Parathyroid adenoma (tissue), 2 donors: ENCODE data around the gene WNT10A.
"Not testable (repeated sequence)": the region's sequence is repeated elsewhere in the genome, so short reads cannot be mapped to it uniquely, and the experiment has no call there.

Source experiments
- H2AFZ ChIP-seq: fragments of 300-600 bp; sonication (generic); one replicate; pipeline ENCODE4 v1.7.0; 2017; ENCODE audit warnings: antibody characterized with exemption, mild to moderate bottlenecking
- H3K27ac ChIP-seq: fragments of 300-600 bp; sonication (generic); one replicate; pipeline ENCODE4 v1.7.0; 2017
- H3K27me3 ChIP-seq: fragments of 300-600 bp; sonication (generic); one replicate; pipeline ENCODE4 v1.7.0; 2017; ENCODE audit warnings: low read length; ENCODE audit not compliant: control insufficient read depth, insufficient read depth
- H3K36me3 ChIP-seq: fragments of 300-600 bp; sonication (generic); one replicate; pipeline ENCODE4 v1.7.0; 2017; ENCODE audit warnings: low read length; ENCODE audit not compliant: control insufficient read depth, insufficient read depth
- H3K4me1 ChIP-seq: fragments of 300-600 bp; sonication (generic); one replicate; pipeline ENCODE4 v1.7.0; 2017; ENCODE audit warnings: control low read depth
- H3K4me2 ChIP-seq: fragments of 300-600 bp; sonication (generic); one replicate; pipeline ENCODE4 v1.7.0; 2017; ENCODE audit warnings: low read length
- H3K4me3 ChIP-seq: fragments of 300-600 bp; sonication (generic); one replicate; pipeline ENCODE4 v1.7.0; 2017; ENCODE audit warnings: low read depth, low read length
- H3K79me2 ChIP-seq: fragments of 300-600 bp; sonication (generic); one replicate; pipeline ENCODE4 v1.7.0; 2017; ENCODE audit warnings: control low read depth
- H3K9ac ChIP-seq: fragments of 300-600 bp; sonication (generic); one replicate; pipeline ENCODE4 v1.7.0; 2017; ENCODE audit warnings: mild to moderate bottlenecking
- H3K9me3 ChIP-seq: fragments of 300-600 bp; sonication (generic); one replicate; pipeline ENCODE4 v1.7.0; 2017; ENCODE audit warnings: low read length; ENCODE audit not compliant: control insufficient read depth
- CTCF ChIP-seq: fragments of 300-600 bp; sonication (generic); IDR thresholded peaks from one replicate; pipeline ENCODE4 v1.7.0; 2017; ENCODE audit warnings: antibody characterized with exemption, mild to moderate bottlenecking
- donor health status: primary hyperparathyroidism.

The WNT10A gene

GRCh38 chr2:218925434-218925833 lies 44.8 kb downstream of the WNT10A start:
- Histone ChIP-seq H3K4me2 (no peak overlapping the region), H3K9ac (no peak overlapping the region), H2AFZ (no peak overlapping the region), H3K4me3 (no peak overlapping the region), H3K36me3 (no peaks in the 10 kb centered on the region), H3K27me3 (no peaks in the 10 kb centered on the region), H3K27ac (no peak overlapping the region), H3K79me2 (no peaks in the 10 kb centered on the region), H3K4me1 (no peaks in the 10 kb centered on the region), H3K9me3 (no peaks in the 10 kb centered on the region)
- TF ChIP-seq CTCF, result no peak

- no peak overlapping the region for H3K4me2 ChIP-seq
- H3K27ac ChIP-seq, result no peak overlapping the region
- no peaks in the 10 kb centered on the region for H3K79me2 ChIP-seq
- H3K36me3 ChIP-seq, result no peaks in the 10 kb centered on the region
- no peaks in the 10 kb centered on the region for H3K4me1 ChIP-seq
- H3K4me3 ChIP-seq, result no peak overlapping the region
- H3K9ac ChIP-seq, result no peak overlapping the region
- no peaks in the 10 kb centered on the region for H3K27me3 ChIP-seq
- TF ChIP-seq CTCF, result no peak
- no peaks in the 10 kb centered on the region for H3K9me3 ChIP-seq
- no peak overlapping the region for H2AFZ ChIP-seq
These were observed 46.8 kb downstream of the WNT10A start for GRCh38 chr2:218927422-218927821.

GRCh38 chr2:218927876-218928275 lies 47.2 kb downstream of the WNT10A start:
- no peaks in the 10 kb centered on the region for H3K27me3 ChIP-seq
- no peaks in the 10 kb centered on the region for H3K36me3 ChIP-seq
- H3K4me1 ChIP-seq, result no peaks in the 10 kb centered on the region
- no peak overlapping the region for H3K4me2 ChIP-seq
- H3K9me3 ChIP-seq, result no peaks in the 10 kb centered on the region
- H3K27ac ChIP-seq, result no peak overlapping the region
- no peaks in the 10 kb centered on the region for H3K79me2 ChIP-seq
- no peak overlapping the region for H3K9ac ChIP-seq
- H2AFZ ChIP-seq, result no peak overlapping the region
- H3K4me3 ChIP-seq, result no peak overlapping the region
- no peak for TF ChIP-seq CTCF

GRCh38 chr2:218930488-218930887 lies 49.8 kb downstream of the WNT10A start:
- H3K4me3 ChIP-seq, H3K27ac ChIP-seq, H3K4me2 ChIP-seq, H3K9me3 ChIP-seq, H3K27me3 ChIP-seq, H3K9ac ChIP-seq, H2AFZ ChIP-seq, H3K4me1 ChIP-seq, H3K79me2 ChIP-seq, H3K36me3 ChIP-seq: not testable (repeated sequence)

GRCh38 chr2:218931751-218932150 lies 51.1 kb downstream of the WNT10A start:
- not testable (repeated sequence) for H3K27ac ChIP-seq, H3K4me1 ChIP-seq, H3K9ac ChIP-seq, H3K4me2 ChIP-seq, H3K27me3 ChIP-seq, H3K9me3 ChIP-seq, H3K4me3 ChIP-seq, H3K79me2 ChIP-seq, H3K36me3 ChIP-seq, H2AFZ ChIP-seq
